Stimulated activated effector memory CD8-positive, alpha-beta T cell treated with anti-CD3 and anti-CD28 coated beads, Interleukin-12 subunit alpha, Interleukin-12 subunit beta, amount 100 ng/mL, for 72 hours (primary cell): ENCODE measurements around the gene WWTR1.
A peak's percentile ranks its signal among the peaks of the same experiment; 100 is the strongest.

Experiments used
- ATAC-seq: fragments of 150-1000 bp; cut with Tn5 transposase; 2 replicates; pipeline ENCODE4 v1.10.0; 2021
- DNase-seq, 2 donors: peaks; one replicate each; pipeline ENCODE4 v3.0.0; 2021 to 2022; ENCODE audit warnings: low spot score in 2 of 2
- H3K27ac Mint-ChIP-seq: one replicate; pipeline ENCODE4 v1.8.0; 2022; ENCODE audit warnings: mild to moderate bottlenecking, mixed read lengths
- H3K36me3 Mint-ChIP-seq: one replicate; pipeline ENCODE4 v1.8.0; 2022; ENCODE audit warnings: mild to moderate bottlenecking, mixed read lengths
- H3K4me1 Mint-ChIP-seq: one replicate; pipeline ENCODE4 v1.8.0; 2022; ENCODE audit warnings: mixed read lengths
- H3K4me3 Mint-ChIP-seq: one replicate; pipeline ENCODE4 v1.8.0; 2022; ENCODE audit warnings: mild to moderate bottlenecking, mixed read lengths
- H3K9me3 Mint-ChIP-seq: one replicate; pipeline ENCODE4 v1.8.0; 2022; ENCODE audit warnings: mixed read lengths

WWTR1 gene

DNA sequence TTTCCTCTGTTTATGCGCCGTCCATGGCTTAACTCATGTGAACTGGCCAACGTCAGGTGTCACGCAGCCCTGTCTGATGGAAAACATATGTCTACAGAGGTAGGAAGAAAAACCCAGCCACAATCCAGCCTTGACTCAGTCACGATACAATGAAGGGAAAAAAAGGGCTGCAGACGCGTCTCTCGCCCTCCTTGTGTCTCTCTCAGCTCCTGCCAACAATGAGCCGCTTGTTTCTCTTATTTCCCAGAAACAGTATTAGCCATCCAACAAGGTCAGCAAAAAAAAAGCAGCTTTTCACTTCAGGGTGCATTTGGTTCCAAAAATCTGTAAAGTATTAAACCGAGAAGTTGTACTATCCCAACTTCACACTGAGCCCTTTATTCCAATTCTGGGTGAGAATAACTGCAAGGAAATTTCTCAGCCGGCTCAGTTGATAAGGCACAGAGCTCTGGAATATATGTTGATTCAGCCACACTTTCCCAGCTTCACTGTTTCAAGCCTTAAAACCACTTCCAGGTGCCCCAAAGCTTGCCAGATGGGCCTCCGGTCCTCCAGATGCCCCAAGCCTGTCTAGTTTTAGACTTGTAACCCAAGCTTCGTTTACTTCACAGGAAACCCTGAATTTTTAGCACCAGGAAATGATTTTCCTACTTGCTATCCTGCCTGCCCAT is 103.9 kb downstream of the WWTR1 start:
- H3K27ac Mint-ChIP-seq, result no peak overlapping the region
- no peak for ATAC-seq

DNA sequence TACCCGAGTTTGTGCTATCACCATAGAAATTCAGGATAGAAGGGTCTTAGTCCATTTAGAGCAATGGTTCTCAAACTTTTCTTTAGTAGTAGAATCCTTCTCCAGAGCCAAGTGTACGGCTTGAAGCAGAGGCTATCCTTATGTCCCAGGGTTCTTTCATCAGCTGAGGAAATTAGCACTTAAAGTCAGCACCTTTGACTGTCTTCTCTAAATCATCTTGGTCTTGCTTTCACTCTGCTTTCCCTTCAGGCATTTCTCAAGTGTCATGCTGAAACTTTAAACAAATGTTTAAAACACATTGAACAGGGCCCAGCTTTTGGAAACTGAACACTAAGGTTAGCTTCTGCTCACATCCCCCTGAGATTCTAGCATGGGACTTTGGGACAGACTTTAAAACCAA is 105.1 kb downstream of the WWTR1 start:
- Mint-ChIP-seq H3K4me1 (no peaks in the 10 kb centered on the region), H3K27ac (no peak overlapping the region), H3K4me3 (no peak overlapping the region), H3K36me3 (no peaks in the 10 kb centered on the region), H3K9me3 (no peaks in the 10 kb centered on the region)
- DNase-seq, result no peak
- ATAC-seq, result no peak

More for the DNA sequence above, 103.9 kb downstream of the WWTR1 start:
- DNase-seq, result no peak
- no peak overlapping the region for H3K4me3 Mint-ChIP-seq
- H3K9me3 Mint-ChIP-seq, result no peaks in the 10 kb centered on the region
- no peaks in the 10 kb centered on the region for H3K36me3 Mint-ChIP-seq
- H3K4me1 Mint-ChIP-seq, result no peaks in the 10 kb centered on the region

DNA sequence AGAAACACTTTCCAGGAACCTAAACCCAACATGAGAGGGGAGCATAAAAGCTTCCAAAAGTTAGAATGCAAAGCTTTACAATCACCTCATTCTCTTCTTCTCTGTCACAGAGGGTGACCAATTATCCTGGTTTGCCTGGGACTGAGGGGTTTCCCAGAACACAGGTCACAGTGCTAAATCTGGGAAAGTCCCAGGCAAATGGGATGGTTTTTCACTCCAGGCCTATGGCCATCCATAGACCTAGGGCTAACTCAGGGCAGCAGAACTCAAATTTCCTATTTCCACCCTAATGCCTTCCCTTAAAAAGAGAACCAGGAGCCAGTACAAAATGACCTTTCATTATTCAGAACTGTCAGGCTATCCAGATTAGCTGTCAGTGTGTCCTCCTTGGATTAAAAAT is 106.3 kb downstream of the WWTR1 start:
- H3K36me3 Mint-ChIP-seq, result no peaks in the 10 kb centered on the region
- ATAC-seq, result no peak
- no peaks in the 10 kb centered on the region for H3K9me3 Mint-ChIP-seq
- H3K4me3 Mint-ChIP-seq, result no peak overlapping the region
- H3K27ac Mint-ChIP-seq, result no peak overlapping the region
- no peak for DNase-seq
- H3K4me1 Mint-ChIP-seq, result no peaks in the 10 kb centered on the region

DNA sequence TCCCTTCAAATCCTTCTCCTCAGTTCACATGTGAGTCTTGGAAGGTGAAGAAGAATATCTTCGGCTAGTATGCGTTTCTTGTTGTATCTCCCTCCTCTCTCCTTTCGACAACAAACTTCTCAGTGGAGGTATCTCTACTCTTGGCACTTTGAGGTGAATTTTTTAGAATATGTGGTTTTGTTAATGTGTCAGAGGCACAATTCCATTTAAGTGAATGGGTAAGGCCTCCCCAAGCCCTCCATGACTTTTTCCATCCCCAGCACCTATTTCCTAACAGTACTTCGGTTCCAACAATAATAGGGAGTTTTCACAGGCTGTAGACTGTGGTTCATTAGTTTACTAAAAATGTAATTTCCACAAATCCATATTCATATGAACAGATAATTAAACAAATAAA is 109.2 kb downstream of the WWTR1 start:
- Mint-ChIP-seq H3K4me1 (no peaks in the 10 kb centered on the region), H3K27ac (no peak overlapping the region), H3K4me3 (no peak overlapping the region), H3K36me3 (no peaks in the 10 kb centered on the region), H3K9me3 (no peaks in the 10 kb centered on the region)
- DNase-seq, result no peak
- no peak for ATAC-seq

DNA sequence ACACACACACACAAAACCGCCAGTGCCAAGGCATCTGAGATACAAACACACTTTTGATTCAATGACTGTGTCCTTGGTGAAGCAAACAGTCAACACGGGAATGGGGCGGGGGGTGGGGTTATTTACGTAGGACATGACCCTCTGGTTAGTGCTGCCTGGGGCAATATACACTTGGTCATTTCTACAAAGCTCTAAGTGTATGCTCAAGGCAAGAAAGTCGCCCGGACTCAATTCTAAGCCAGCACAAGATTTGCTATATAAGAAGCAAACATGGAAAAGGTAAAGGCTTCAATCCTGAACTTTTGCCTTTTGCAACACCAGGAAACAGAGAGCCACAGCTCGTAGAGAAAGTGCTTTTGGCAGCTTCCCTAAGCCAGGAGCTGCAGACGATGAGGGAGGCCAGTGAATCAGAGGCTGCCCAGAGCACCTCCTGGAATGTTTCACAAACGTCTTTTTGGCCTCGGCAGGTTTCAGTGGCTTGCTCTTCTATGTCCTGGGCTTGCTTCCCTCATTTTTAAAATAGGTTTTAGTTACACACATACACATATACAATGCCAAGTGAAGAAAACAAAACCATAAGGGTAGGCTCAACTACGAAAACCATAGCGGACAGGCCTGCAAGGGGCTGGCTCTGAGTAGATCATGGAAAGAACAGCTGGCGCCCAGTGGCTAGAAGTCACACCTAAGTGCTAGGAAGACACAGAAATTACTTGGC is 109.7 kb downstream of the WWTR1 start:
- H3K4me1 Mint-ChIP-seq, result no peaks in the 10 kb centered on the region
- no peak overlapping the region for H3K27ac Mint-ChIP-seq
- H3K9me3 Mint-ChIP-seq, result no peaks in the 10 kb centered on the region
- ATAC-seq, result no peak
- no peaks in the 10 kb centered on the region for H3K36me3 Mint-ChIP-seq
- no peak overlapping the region for H3K4me3 Mint-ChIP-seq
- no peak for DNase-seq

DNA sequence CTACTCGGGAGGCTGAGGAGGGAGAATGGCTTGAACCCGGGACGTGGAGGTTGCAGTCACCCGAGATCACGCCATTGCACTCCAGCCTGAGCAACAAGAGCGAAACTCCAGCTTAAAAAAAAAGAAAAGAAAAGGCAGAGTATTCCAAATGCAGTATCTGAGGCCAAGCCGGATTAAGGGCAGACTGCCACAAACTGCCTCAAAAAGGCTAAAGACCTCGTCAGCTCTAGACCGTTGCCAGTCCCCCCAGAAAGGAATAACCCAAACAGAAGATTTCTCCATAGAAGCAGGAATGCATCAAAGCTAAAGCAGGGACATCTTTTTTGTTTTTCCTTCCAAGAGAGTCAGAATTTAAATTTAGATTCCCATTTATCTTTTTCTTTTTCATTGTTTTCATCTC is 110.4 kb downstream of the WWTR1 start:
- DNase-seq, result no peak
- Mint-ChIP-seq H3K9me3 (no peaks in the 10 kb centered on the region), H3K27ac (no peak overlapping the region), H3K36me3 (no peaks in the 10 kb centered on the region), H3K4me3 (no peak overlapping the region), H3K4me1 (no peaks in the 10 kb centered on the region)
- ATAC-seq, result no peak

DNA sequence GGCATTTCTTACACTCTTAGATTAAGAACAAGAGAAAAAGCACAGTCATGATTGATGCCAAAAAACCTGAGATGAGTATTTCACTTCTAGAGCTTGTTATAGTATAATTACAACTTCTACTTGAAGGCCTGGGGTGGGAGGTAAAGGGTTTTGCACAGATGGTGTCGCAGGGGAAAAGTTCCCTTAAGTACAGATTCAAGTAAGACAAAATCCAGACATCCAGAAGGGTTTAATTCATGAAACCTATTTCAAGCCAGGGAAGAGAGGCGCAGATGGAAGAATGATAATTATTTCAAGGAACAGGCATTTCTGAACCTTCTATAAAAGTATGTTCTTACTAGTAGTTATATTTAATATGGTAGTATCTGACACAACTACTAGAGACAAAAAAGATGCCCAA is 112.8 kb downstream of the WWTR1 start:
- ATAC-seq (no peak), DNase-seq (no peak)
- Mint-ChIP-seq H3K4me1 (no peaks in the 10 kb centered on the region), H3K9me3 (no peaks in the 10 kb centered on the region), H3K36me3 (no peaks in the 10 kb centered on the region), H3K4me3 (no peak overlapping the region), H3K27ac (no peak overlapping the region)

DNA sequence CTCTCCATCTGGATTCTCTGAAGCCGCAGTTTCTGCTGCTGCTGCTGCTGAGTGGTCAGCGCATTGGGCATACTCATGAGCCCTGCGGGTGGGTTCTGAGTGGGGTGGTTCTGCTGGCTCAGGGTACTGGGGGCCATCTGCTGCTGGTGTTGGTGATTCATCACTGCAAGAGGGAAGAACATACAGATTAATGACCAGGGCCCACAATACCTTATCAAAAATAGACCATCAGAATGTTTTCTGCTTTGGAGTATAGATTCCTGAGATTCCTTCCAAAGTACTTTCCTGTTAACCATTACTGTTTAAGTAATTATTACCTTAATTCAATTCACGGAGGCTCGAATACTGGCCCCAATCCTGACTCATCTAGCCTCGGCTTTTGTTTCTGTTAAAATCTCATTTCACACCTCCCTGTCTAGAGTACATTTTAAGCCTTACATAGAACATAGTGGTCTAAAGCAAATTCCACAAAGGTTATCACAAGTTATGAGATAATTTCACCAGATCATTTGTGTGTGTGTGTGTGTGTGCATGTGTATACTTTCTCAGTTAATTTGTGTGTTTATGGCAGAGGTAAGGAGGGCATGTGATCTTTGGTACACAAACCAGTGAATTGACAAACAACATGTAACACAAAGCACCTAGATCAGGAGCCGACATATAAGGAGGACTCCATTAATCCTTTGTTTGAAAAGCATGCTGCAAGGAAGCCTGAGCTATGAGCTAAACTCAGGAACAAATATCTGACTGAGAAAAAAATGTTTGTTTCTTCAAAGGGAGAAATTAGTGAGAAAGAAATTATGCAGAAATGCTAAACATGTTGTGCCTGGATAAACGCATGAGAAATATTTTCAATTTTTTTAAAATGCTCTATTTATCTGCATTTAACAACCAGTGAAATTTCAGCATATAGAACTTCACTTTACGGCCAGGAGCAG is 115.2 kb downstream of the WWTR1 start:
- Mint-ChIP-seq H3K4me1 (no peaks in the 10 kb centered on the region), H3K36me3 (no peaks in the 10 kb centered on the region), H3K9me3 (no peaks in the 10 kb centered on the region), H3K27ac (no peak overlapping the region), H3K4me3 (no peak overlapping the region)
- no peak for ATAC-seq
- DNase-seq, result no peak

DNA sequence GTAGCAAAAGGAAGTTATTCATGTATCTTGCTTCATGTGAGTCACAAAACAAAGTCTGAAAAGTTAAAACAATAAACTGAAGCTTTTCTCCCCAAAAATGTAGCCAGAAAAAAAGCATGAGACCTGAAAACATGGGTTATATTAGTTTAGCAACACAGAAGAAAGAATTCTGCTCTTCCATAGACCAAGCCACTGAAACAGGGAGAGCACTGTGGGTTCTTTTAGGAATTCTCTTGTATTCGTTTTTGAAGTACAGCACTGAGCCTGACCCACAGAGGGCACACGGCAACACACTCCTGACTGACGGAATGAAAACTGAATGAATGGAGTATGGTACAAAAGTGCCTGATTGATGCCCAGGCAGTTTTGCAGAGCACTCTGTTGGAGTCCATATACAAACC is 116.7 kb downstream of the WWTR1 start:
- Mint-ChIP-seq H3K4me3 (no peak overlapping the region), H3K27ac (no peak overlapping the region), H3K4me1 (no peaks in the 10 kb centered on the region), H3K36me3 (no peaks in the 10 kb centered on the region), H3K9me3 (no peaks in the 10 kb centered on the region)
- DNase-seq (no peak), ATAC-seq (no peak)

DNA sequence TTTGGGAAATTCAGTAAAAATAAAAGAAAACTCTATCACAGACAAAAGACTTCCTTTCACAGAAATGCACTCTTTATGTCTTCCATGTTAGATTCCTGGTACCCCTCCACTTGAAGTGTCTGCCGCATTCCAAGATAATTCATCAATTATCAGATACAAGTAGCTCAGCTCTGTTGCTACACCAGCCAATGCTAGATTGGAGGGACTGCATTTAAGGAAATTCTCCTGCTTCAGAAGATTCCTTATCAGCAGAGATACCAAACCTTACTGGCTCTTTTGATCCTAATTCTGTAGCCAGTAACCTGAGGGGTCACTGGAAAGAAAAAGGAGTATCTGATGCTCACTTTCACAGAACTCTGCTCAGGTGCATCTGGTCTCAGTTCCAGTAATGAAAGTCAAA is 119.5 kb downstream of the WWTR1 start:
- Mint-ChIP-seq H3K4me1 (no peaks in the 10 kb centered on the region), H3K27ac (no peak overlapping the region), H3K36me3 (no peaks in the 10 kb centered on the region), H3K9me3 (no peaks in the 10 kb centered on the region), H3K4me3 (no peak overlapping the region)
- no peak for DNase-seq
- no peak for ATAC-seq

DNA sequence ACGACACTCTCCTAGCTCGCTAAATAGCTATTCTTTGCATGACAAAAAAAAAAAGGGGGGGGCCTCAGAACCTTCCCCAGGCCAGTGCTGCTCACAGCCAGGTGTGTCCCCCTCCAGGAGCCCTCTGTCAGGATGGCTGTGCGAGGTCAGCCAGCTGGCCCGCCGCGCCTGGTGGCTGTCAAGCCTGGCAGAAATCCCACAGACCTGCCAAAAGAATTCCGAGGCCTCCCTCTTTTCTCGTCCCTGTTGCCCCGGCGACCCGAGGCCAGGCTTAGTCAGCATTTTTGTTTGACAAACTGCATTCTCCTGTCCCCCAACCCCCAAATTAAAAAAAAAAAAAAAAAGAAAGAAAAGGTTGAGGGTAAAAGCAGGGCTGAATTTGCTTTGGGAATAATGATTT is 121.4 kb downstream of the WWTR1 start:
- ATAC-seq, result no peak
- Mint-ChIP-seq H3K4me1 (peaks cover 5% of the 10 kb centered on the region), H3K27ac (no peak overlapping the region), H3K9me3 (no peaks in the 10 kb centered on the region), H3K4me3 (no peak overlapping the region), H3K36me3 (no peaks in the 10 kb centered on the region)
- DNase-seq, result no peak

DNA sequence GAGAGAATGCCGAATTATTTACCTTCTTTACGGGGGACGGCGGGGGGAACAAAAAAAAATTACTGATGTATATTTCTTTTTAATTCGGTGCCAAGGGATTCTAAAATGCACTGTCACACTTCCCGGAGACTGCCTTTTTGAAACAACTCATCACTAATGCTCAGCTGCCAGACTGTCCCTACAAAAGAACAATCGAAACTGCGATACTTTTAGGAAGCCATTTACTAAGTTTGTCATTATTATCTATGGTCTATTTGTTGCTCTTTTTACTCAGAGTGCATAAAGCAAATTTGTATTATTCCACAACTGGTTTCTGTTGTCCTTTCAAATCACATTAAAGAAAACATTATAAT is 122.5 kb downstream of the WWTR1 start:
- Mint-ChIP-seq H3K4me3 (no peak overlapping the region), H3K4me1 (peaks cover 5% of the 10 kb centered on the region), H3K27ac (no peak overlapping the region), H3K9me3 (no peaks in the 10 kb centered on the region), H3K36me3 (no peaks in the 10 kb centered on the region)
- DNase-seq (no peak), ATAC-seq (no peak)

DNA sequence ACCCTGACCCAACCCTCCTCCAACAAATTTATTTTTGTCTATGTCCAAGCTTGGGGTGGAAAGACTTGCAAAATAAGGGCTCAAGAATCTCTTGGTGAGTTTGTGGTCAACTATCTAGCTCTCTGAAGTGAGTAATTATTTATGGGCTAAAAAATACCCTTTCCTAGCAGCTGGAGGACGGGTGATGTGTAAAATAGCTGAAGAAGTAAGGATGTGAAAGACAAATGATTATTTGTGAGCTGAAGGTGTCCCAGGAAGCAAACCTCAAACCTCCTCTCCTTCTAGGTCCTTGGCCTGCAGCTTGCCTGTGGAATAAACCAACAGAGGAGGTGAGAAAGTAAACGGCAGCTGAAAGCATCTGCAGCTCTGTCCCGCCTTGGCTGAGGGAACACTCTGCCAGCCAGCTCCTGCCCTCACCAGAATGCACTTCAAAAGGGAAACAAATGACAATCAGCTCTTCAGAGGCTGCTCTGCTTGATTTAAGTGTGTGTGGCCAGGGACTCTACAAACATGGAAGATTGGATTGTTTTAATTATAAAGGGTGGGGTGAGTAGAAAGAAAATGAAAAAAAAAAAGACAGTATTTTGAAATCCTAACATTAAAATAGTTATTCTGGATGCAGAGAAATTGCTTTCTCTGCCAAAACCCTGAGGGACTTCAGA is 123.0 kb downstream of the WWTR1 start:
- Mint-ChIP-seq H3K36me3 (no peaks in the 10 kb centered on the region), H3K27ac (no peak overlapping the region), H3K9me3 (no peaks in the 10 kb centered on the region), H3K4me1 (peaks cover 5% of the 10 kb centered on the region), H3K4me3 (no peak overlapping the region)
- ATAC-seq (no peak), DNase-seq (no peak)

DNA sequence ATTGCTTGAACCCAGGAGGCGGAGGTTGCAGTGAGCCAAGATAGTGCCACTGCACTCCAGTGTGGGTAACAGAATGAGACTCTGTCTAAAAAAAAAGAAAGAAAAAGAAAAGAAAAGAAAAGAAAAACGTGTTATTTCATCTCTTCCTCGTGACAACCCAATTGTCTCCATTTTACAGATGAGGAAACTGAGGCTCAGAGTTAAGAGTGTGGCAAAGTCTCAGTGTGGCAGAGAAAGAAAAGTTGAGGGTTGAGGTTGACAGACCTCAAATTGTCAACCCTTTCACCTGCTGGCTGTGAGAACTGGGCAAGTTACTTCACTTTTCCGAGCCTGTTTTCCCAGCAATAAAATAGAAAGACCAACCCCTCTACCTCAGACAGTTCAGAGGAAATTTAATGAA is 123.7 kb downstream of the WWTR1 start:
- DNase-seq (no peak), ATAC-seq (no peak)
- Mint-ChIP-seq H3K9me3 (no peaks in the 10 kb centered on the region), H3K27ac (no peak overlapping the region), H3K36me3 (no peaks in the 10 kb centered on the region), H3K4me3 (no peak overlapping the region), H3K4me1 (peaks cover 5% of the 10 kb centered on the region)

DNA sequence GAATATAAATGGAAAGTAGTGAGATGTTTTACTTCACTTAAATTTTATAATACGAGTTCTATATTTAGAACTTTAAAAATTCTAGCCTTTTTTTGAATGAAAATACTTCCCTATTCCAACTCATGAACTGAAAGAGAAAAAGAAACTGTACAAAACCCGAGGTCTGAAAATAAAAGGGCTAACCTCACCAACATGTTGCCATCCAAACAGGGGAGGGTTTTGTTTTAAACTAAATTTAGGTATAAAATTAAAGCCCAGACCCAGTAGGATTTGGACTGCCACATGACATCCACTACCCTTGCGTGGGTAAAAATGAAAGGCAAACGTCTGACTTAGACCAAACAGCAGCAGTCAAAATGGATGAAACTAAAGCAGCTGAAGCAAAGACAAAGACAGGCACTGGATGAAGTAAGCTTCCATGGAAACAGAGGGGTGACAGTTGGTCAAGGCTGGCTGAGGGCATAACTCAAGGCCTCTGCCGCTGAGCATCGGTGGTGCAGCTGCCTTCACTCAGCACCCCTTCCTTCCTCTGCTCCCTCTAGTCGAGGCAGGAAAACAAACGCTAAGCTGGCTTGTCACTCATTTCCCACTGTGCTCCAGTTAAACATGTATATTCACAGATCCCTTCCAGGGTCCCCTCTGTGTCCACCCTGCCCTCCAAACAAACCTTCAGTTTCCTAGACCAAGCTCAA is 125.2 kb downstream of the WWTR1 start:
- ATAC-seq, result peak; percentile 13

More for the DNA sequence above, 125.2 kb downstream of the WWTR1 start:
- no peak for DNase-seq
- no peak overlapping the region for H3K27ac Mint-ChIP-seq
- H3K4me1 Mint-ChIP-seq, result peaks cover 13% of the 10 kb centered on the region
- H3K36me3 Mint-ChIP-seq, result no peaks in the 10 kb centered on the region
- H3K9me3 Mint-ChIP-seq, result no peaks in the 10 kb centered on the region
- no peak overlapping the region for H3K4me3 Mint-ChIP-seq
